Activated T-cell treated with anti-CD3 and anti-CD28 coated beads, Interleukin-2, amount 50 U/mL, for 72 hours (primary cell): ENCODE measurements around the gene RBM23. TPM values are rescaled to one million over a fixed set of nuclear protein-coding genes. Genes with fewer than 3 reads are reported as not detected.
"Not testable (repeated sequence)": the region's sequence is repeated elsewhere in the genome, so short reads cannot be mapped to it uniquely, and the experiment has no call there.

Experiments
- ATAC-seq, 2 donors: fragments of 150-1000 bp; cut with Tn5 transposase; replicated peaks in 1 of 2; 2 replicates each; pipeline ENCODE4 v1.10.0; 2021; ENCODE audit warnings: moderate library complexity in 2 of 2, mild to moderate bottlenecking in 1 of 2
- DNase-seq, 2 donors: peaks; one replicate each; pipeline ENCODE4 v3.0.0; 2021 to 2022; ENCODE audit warnings: mixed read lengths in 1 of 2
- H3K27ac Mint-ChIP-seq: one replicate; pipeline ENCODE4 v1.8.0; 2022; ENCODE audit warnings: mild to moderate bottlenecking, moderate library complexity, mixed read lengths
- H3K27me3 Mint-ChIP-seq: one replicate; pipeline ENCODE4 v1.8.0; 2022; ENCODE audit warnings: low read depth, mixed read lengths
- H3K36me3 Mint-ChIP-seq, 2 donors: one replicate each; pipeline ENCODE4 v1.8.0; 2022; ENCODE audit warnings: mixed read lengths in 2 of 2, mild to moderate bottlenecking in 1 of 2; ENCODE audit not compliant: insufficient read depth in 2 of 2
- H3K4me1 Mint-ChIP-seq: one replicate; pipeline ENCODE4 v1.8.0; 2022; ENCODE audit warnings: low read depth, mixed read lengths
- H3K4me3 Mint-ChIP-seq, 2 donors: one replicate each; pipeline ENCODE4 v1.8.0; 2022; ENCODE audit warnings: mild to moderate bottlenecking in 2 of 2, mixed read lengths in 2 of 2, moderate library complexity in 2 of 2
- H3K9me3 Mint-ChIP-seq, 2 donors: one replicate each; pipeline ENCODE4 v1.8.0; 2022; ENCODE audit warnings: mixed read lengths in 2 of 2
- total RNA-seq, 2 donors: library from RNA; stranded (reverse); gene quantifications; one replicate each; pipeline ENCODE4 v1.2.3, GENCODE V29; 2022

Gene RBM23
- 10 to 100 TPM; 69.5 to 77.5 TPM for total RNA-seq

GRCh38 chr14:22918804-22919600 lies at the start of gene RBM23:
TSS of gene RBM23 (minus strand) at chr14:22919149.
- peak within 1 kb of the TSS; percentile 99 for H3K27ac Mint-ChIP-seq
- peaks cover 10 to 20% of the 10 kb centered on the region in 2 donors for H3K36me3 Mint-ChIP-seq
- peak within 1 kb of the TSS; percentile 93 to 98 for H3K4me3 Mint-ChIP-seq
- no peaks in the 10 kb centered on the region for H3K27me3 Mint-ChIP-seq
- DNase-seq, result peak; percentile 99
- peak; percentile 91 for ATAC-seq
- no peaks in the 10 kb centered on the region for H3K9me3 Mint-ChIP-seq
- H3K4me1 Mint-ChIP-seq, result peaks cover 44% of the 10 kb centered on the region

- H3K36me3 Mint-ChIP-seq, result no peaks in the 10 kb centered on the region
- H3K27ac Mint-ChIP-seq, result no peak overlapping the region
- H3K9me3 Mint-ChIP-seq, result no peaks in the 10 kb centered on the region
- DNase-seq (no peak), ATAC-seq (no peak)
- no peaks in the 10 kb centered on the region for H3K27me3 Mint-ChIP-seq
- H3K4me1 Mint-ChIP-seq, result no peaks in the 10 kb centered on the region
- no peak overlapping the region for H3K4me3 Mint-ChIP-seq
These were observed 47.9 kb upstream of the RBM23 start for GRCh38 chr14:22966783-22967269.

GRCh38 chr14:22965916-22966782 lies 47.2 kb upstream of the RBM23 start:
- not testable (repeated sequence) for H3K4me1 Mint-ChIP-seq, ATAC-seq, H3K27me3 Mint-ChIP-seq, H3K27ac Mint-ChIP-seq, DNase-seq, H3K9me3 Mint-ChIP-seq, H3K36me3 Mint-ChIP-seq, H3K4me3 Mint-ChIP-seq

- no peak for DNase-seq
- no peak for ATAC-seq
- H3K27ac Mint-ChIP-seq, result no peak overlapping the region
- no peaks in the 10 kb centered on the region for H3K9me3 Mint-ChIP-seq
- H3K36me3 Mint-ChIP-seq, result no peaks in the 10 kb centered on the region
- no peak overlapping the region for H3K4me3 Mint-ChIP-seq
- no peaks in the 10 kb centered on the region for H3K27me3 Mint-ChIP-seq
- peaks cover 8% of the 10 kb centered on the region for H3K4me1 Mint-ChIP-seq
These were observed 43.2 kb upstream of the RBM23 start for GRCh38 chr14:22962061-22962676.

GRCh38 chr14:22955702-22956569 lies 37.0 kb upstream of the RBM23 start:
- Mint-ChIP-seq H3K27me3 (no peaks in the 10 kb centered on the region), H3K36me3 (peaks cover 0 to 17% of the 10 kb centered on the region in 2 donors), H3K4me1 (peaks cover 18% of the 10 kb centered on the region), H3K9me3 (no peaks in the 10 kb centered on the region), H3K4me3 (peak overlapping the region; percentile 95 to 97), H3K27ac (peak overlapping the region; percentile 93)
- DNase-seq (no peak), ATAC-seq (no peak)

GRCh38 chr14:22952418-22952817 lies 33.5 kb upstream of the RBM23 start:
- Mint-ChIP-seq H3K9me3 (no peaks in the 10 kb centered on the region), H3K27ac (peak overlapping the region; percentile 52), H3K36me3 (peaks cover 0 to 19% of the 10 kb centered on the region in 2 donors), H3K4me1 (peaks cover 11% of the 10 kb centered on the region), H3K27me3 (no peaks in the 10 kb centered on the region), H3K4me3 (no peak overlapping the region)
- DNase-seq (no peak), ATAC-seq (no peak)

- H3K36me3 Mint-ChIP-seq, result peaks cover 1 to 21% of the 10 kb centered on the region in 2 donors
- not testable (repeated sequence) for H3K9me3 Mint-ChIP-seq, ATAC-seq, DNase-seq, H3K4me3 Mint-ChIP-seq, H3K27me3 Mint-ChIP-seq, H3K4me1 Mint-ChIP-seq, H3K27ac Mint-ChIP-seq
These were observed 32.8 kb upstream of the RBM23 start for GRCh38 chr14:22951795-22952194.

- Mint-ChIP-seq H3K4me3 (no peak overlapping the region), H3K9me3 (no peaks in the 10 kb centered on the region), H3K36me3 (peaks cover 1 to 8% of the 10 kb centered on the region in 2 donors), H3K27me3 (no peaks in the 10 kb centered on the region), H3K27ac (no peak overlapping the region), H3K4me1 (no peaks in the 10 kb centered on the region)
- no peak for DNase-seq
- no peak for ATAC-seq
These were observed 26.7 kb upstream of the RBM23 start for GRCh38 chr14:22945642-22946041.

GRCh38 chr14:22939684-22940083 lies 20.7 kb upstream of the RBM23 start:
- DNase-seq, result no peak
- ATAC-seq, result no peak
- no peaks in the 10 kb centered on the region for H3K4me1 Mint-ChIP-seq
- H3K27ac Mint-ChIP-seq, result no peak overlapping the region
- no peaks in the 10 kb centered on the region for H3K9me3 Mint-ChIP-seq
- H3K27me3 Mint-ChIP-seq, result no peaks in the 10 kb centered on the region
- peaks cover 0 to 4% of the 10 kb centered on the region in 2 donors for H3K36me3 Mint-ChIP-seq
- no peak overlapping the region for H3K4me3 Mint-ChIP-seq

GRCh38 chr14:22935156-22935555 lies 16.2 kb upstream of the RBM23 start:
- DNase-seq (no peak), ATAC-seq (no peak)
- Mint-ChIP-seq H3K36me3 (peaks cover 2 to 3% of the 10 kb centered on the region in 2 donors), H3K27me3 (no peaks in the 10 kb centered on the region), H3K9me3 (no peaks in the 10 kb centered on the region), H3K27ac (no peak overlapping the region), H3K4me1 (peaks cover 22% of the 10 kb centered on the region), H3K4me3 (no peak overlapping the region)

- peaks cover 22% of the 10 kb centered on the region for H3K4me1 Mint-ChIP-seq
- no peaks in the 10 kb centered on the region for H3K9me3 Mint-ChIP-seq
- ATAC-seq, result no peak
- no peak for DNase-seq
- H3K27ac Mint-ChIP-seq, result no peak overlapping the region
- peaks cover 1 to 2% of the 10 kb centered on the region in 2 donors for H3K36me3 Mint-ChIP-seq
- no peaks in the 10 kb centered on the region for H3K27me3 Mint-ChIP-seq
- no peak overlapping the region for H3K4me3 Mint-ChIP-seq
These were observed 13.2 kb upstream of the RBM23 start for GRCh38 chr14:22932146-22932545.

GRCh38 chr14:22929961-22930364 lies 11.0 kb upstream of the RBM23 start:
- no peak overlapping the region for H3K27ac Mint-ChIP-seq
- H3K36me3 Mint-ChIP-seq, result peaks cover 2 to 11% of the 10 kb centered on the region in 2 donors
- no peak for ATAC-seq
- H3K9me3 Mint-ChIP-seq, result no peaks in the 10 kb centered on the region
- H3K4me1 Mint-ChIP-seq, result peaks cover 22% of the 10 kb centered on the region
- H3K27me3 Mint-ChIP-seq, result no peaks in the 10 kb centered on the region
- H3K4me3 Mint-ChIP-seq, result no peak overlapping the region
- no peak for DNase-seq
